Measurements from ENCODE around the gene UIMC1.
"Not testable (repeated sequence)": the region's sequence is repeated elsewhere in the genome, so short reads cannot be mapped to it uniquely, and the experiment has no call there.

UIMC1 gene

GRCh38 chr5:176875783-176876505 lies 130.6 kb downstream of the UIMC1 start:
- no peak overlapping the region for H3K4me3 ChIP-seq
- H3K4me2 ChIP-seq = peak overlapping the region; percentile 57
- H3K27ac ChIP-seq = no peak overlapping the region
- no peak for TF ChIP-seq Cebpa-rat (IDR thresholded peaks at IDR 0.05)
- H4K20me1 ChIP-seq = peaks cover 46% of the 10 kb centered on the region; the same call in 1 of the 2 replicates
- no peaks in the 10 kb centered on the region for H3K36me3 ChIP-seq
- H3K4me1 ChIP-seq = peaks cover 21% of the 10 kb centered on the region
- no peak overlapping the region for H3K9ac ChIP-seq
- H3K27me3 ChIP-seq = peaks cover 60% of the 10 kb centered on the region
- no peaks in the 10 kb centered on the region for H3K9me3 ChIP-seq

DNA sequence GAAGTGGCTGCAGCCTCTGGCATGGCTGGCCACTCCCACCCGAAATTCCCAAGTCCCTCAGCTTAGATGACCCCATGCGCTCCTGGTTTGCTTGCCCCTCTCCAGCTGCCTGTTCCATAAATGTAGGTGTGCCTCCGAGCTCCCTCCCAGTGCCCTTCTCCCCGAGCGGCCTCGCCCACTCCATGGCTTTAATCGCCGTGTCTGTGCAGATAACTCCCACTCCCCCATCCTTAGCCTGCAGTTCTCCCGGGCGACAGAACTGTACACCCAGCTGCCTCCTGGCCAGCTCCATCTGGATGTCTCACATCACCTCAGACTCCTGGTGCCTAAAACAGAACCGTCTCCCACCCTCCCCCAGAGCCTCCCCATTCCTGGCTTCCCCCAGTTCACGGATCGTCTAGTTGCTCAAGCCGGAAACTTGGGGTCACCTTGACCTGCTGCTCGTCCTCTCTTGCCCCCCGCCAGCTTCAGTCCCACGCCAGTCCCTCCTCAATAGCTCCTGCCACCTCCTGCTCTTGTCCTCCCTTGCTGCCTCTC lies 131.5 kb downstream of the UIMC1 start:
- Histone ChIP-seq H3K4me2 (no peak overlapping the region), H3K27ac (no peak overlapping the region), H3K9ac (no peak overlapping the region), H3K4me1 (peaks cover 21% of the 10 kb centered on the region), H3K27me3 (peaks cover 63% of the 10 kb centered on the region), H3K4me3 (no peak overlapping the region), H3K9me3 (peaks cover 7% of the 10 kb centered on the region; the same call in 1 of the 2 replicates), H4K20me1 (peaks cover 46% of the 10 kb centered on the region; the same call in 1 of the 2 replicates), H3K36me3 (no peaks in the 10 kb centered on the region)
- no peak for TF ChIP-seq Cebpa-rat (IDR thresholded peaks at IDR 0.05)

- peaks cover 14% of the 10 kb centered on the region; the same call in 1 of the 2 replicates for H3K9me3 ChIP-seq
- H3K27me3 ChIP-seq = peaks cover 63% of the 10 kb centered on the region
- peaks cover 38% of the 10 kb centered on the region; the same call in 1 of the 2 replicates for H4K20me1 ChIP-seq
- no peak overlapping the region for H3K9ac ChIP-seq
- no peak overlapping the region for H3K4me3 ChIP-seq
- peaks cover 21% of the 10 kb centered on the region for H3K4me1 ChIP-seq
- H3K4me2 ChIP-seq = peak overlapping the region; percentile 16; the same call in 1 of the 2 replicates
- no peak for TF ChIP-seq Cebpa-rat (IDR thresholded peaks at IDR 0.05)
- H3K27ac ChIP-seq = no peak overlapping the region
- H3K36me3 ChIP-seq = no peaks in the 10 kb centered on the region
These were observed 132.3 kb downstream of the UIMC1 start for GRCh38 chr5:176874198-176874780.

GRCh38 chr5:176873541-176874172 lies 132.9 kb downstream of the UIMC1 start:
- Histone ChIP-seq H3K9ac (no peak overlapping the region), H3K36me3 (no peaks in the 10 kb centered on the region), H3K27me3 (peaks cover 64% of the 10 kb centered on the region), H4K20me1 (peaks cover 33% of the 10 kb centered on the region; the same call in 1 of the 2 replicates), H3K27ac (no peak overlapping the region), H3K4me1 (peaks cover 21% of the 10 kb centered on the region), H3K4me2 (peak overlapping the region; percentile 16; the same call in 1 of the 2 replicates), H3K4me3 (no peak overlapping the region), H3K9me3 (peaks cover 20% of the 10 kb centered on the region; the same call in 1 of the 2 replicates)
- no peak for TF ChIP-seq Cebpa-rat (IDR thresholded peaks at IDR 0.05)

DNA sequence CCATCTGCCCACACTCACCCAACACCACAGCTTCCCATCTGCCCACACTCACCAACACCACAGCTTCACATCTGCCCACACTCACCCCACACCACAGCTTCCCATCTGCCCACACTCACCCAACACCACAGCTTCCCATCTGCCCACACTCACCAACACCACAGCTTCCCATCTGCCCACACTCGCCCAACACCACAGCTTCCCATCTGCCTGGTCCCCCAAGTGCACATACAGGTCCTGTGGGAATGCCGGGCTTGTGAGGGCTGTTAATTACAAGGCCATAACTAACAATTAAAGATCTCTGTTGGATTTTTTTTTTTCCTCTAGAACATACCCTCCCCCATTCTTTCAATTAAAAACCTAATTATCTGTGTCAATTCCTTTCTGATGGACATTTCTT lies 133.6 kb downstream of the UIMC1 start:
- H3K4me1 ChIP-seq = peaks cover 21% of the 10 kb centered on the region
- not testable (repeated sequence) for H3K9ac ChIP-seq, H3K4me3 ChIP-seq, H3K36me3 ChIP-seq, H3K27ac ChIP-seq
- peaks cover 64% of the 10 kb centered on the region for H3K27me3 ChIP-seq
- H3K9me3 ChIP-seq = peaks cover 25% of the 10 kb centered on the region; the same call in 1 of the 2 replicates
- peak overlapping the region; percentile 16; the same call in 1 of the 2 replicates for H3K4me2 ChIP-seq
- H4K20me1 ChIP-seq = peaks cover 27% of the 10 kb centered on the region; the same call in 1 of the 2 replicates

GRCh38 chr5:176872586-176872985 lies 134.0 kb downstream of the UIMC1 start:
- not testable (repeated sequence) for H3K4me3 ChIP-seq, H3K36me3 ChIP-seq, H3K4me2 ChIP-seq, H3K27ac ChIP-seq, H3K9ac ChIP-seq
- Histone ChIP-seq H3K27me3 (peaks cover 64% of the 10 kb centered on the region), H3K9me3 (peaks cover 25% of the 10 kb centered on the region; the same call in 1 of the 2 replicates), H4K20me1 (peaks cover 27% of the 10 kb centered on the region; the same call in 1 of the 2 replicates), H3K4me1 (peaks cover 21% of the 10 kb centered on the region)

DNA sequence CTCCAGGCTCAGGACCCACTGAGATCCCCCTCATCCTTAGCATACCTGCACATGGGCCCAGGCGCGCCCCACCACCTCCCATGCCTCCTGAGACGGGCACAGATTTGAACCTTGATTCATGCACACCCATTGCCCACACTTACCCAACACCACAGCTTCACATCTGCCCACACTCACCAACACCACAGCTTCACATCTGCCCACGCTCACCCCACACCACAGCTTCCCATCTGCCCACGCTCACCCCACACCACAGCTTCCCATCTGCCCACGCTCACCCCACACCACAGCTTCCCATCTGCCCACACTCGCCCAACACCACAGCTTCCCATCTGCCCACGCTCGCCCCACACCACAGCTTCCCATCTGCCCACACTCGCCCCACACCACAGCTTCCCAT lies 135.9 kb downstream of the UIMC1 start:
- H3K27ac ChIP-seq, H3K4me3 ChIP-seq, H3K36me3 ChIP-seq, H3K4me2 ChIP-seq, H3K9ac ChIP-seq: not testable (repeated sequence)
- H4K20me1 ChIP-seq = peaks cover 26% of the 10 kb centered on the region; the same call in 1 of the 2 replicates
- H3K4me1 ChIP-seq = peaks cover 11% of the 10 kb centered on the region
- H3K9me3 ChIP-seq = peaks cover 25% of the 10 kb centered on the region; the same call in 1 of the 2 replicates
- peaks cover 64% of the 10 kb centered on the region for H3K27me3 ChIP-seq

- peaks cover 25% of the 10 kb centered on the region; the same call in 1 of the 2 replicates for H3K9me3 ChIP-seq
- no peaks in the 10 kb centered on the region for H3K36me3 ChIP-seq
- H3K4me1 ChIP-seq = peaks cover 8% of the 10 kb centered on the region; the same call in 1 of the 2 replicates
- H4K20me1 ChIP-seq = peaks cover 27% of the 10 kb centered on the region
- no peak overlapping the region for H3K9ac ChIP-seq
- no peak overlapping the region for H3K4me2 ChIP-seq
- H3K4me3 ChIP-seq = no peak overlapping the region
- H3K27ac ChIP-seq = no peak overlapping the region
- TF ChIP-seq Cebpa-rat (IDR thresholded peaks at IDR 0.05) = no peak
- H3K27me3 ChIP-seq = peaks cover 64% of the 10 kb centered on the region
These were observed 136.4 kb downstream of the UIMC1 start for GRCh38 chr5:176870110-176870591.

- H3K27me3 ChIP-seq = peaks cover 64% of the 10 kb centered on the region
- H3K27ac ChIP-seq = no peak overlapping the region
- H3K36me3 ChIP-seq = no peaks in the 10 kb centered on the region
- H3K9me3 ChIP-seq = peaks cover 25% of the 10 kb centered on the region; the same call in 1 of the 2 replicates
- H3K4me2 ChIP-seq = no peak overlapping the region
- peaks cover 8% of the 10 kb centered on the region; the same call in 1 of the 2 replicates for H3K4me1 ChIP-seq
- H3K9ac ChIP-seq = no peak overlapping the region
- no peak for TF ChIP-seq Cebpa-rat (IDR thresholded peaks at IDR 0.05)
- H3K4me3 ChIP-seq = no peak overlapping the region
- H4K20me1 ChIP-seq = peaks cover 33% of the 10 kb centered on the region
These were observed 137.0 kb downstream of the UIMC1 start for GRCh38 chr5:176869501-176870109.

All from BLaER1 (cell line).